NOMO-1 treated with DMSO at 0.1 percent for 48 hours (cell line): Measurements from ENCODE around the gene OSBP2.

Experiments used
- DNase-seq: peaks from one replicate; lab custom pipeline; 2025; ENCODE audit not compliant: unreplicated experiment; lab: John Stamatoyannopoulos, UW

The OSBP2 gene

GRCh38 chr22:30925667-30926066 lies 231.0 kb downstream of the OSBP2 start:
- no peak for DNase-seq

- no peak for DNase-seq
These were observed 232.0 kb downstream of the OSBP2 start for GRCh38 chr22:30926706-30927105.

GRCh38 chr22:30927806-30928205 lies 233.1 kb downstream of the OSBP2 start:
- no peak for DNase-seq

- no peak for DNase-seq
These were observed 233.7 kb downstream of the OSBP2 start for GRCh38 chr22:30928401-30928800.

- no peak for DNase-seq
These were observed 235.6 kb downstream of the OSBP2 start for GRCh38 chr22:30930228-30930627.

- DNase-seq = no peak
These were observed 237.0 kb downstream of the OSBP2 start for GRCh38 chr22:30931541-30932300.

DNA sequence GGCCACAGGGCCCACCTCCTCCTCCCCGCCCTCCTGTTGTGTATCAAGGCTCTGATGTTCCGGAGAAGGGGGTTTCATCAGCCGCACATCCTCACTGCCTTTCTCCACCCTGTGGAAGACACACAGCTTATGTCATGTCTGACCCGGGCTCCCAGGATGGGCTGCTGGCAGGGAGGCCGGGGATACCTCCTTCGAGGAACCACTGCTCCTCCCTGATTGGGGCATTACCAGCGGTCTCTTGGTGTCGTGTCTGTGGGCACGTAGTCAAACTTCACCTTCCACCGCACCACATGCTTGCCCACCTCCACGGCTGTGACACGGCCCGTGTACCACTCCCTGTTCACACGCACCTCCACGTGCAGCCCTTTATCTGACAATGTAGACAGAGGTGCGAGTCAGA lies 238.0 kb downstream of the OSBP2 start:
- DNase-seq = no peak

- DNase-seq = no peak
These were observed 238.8 kb downstream of the OSBP2 start for GRCh38 chr22:30933457-30933856.

DNA sequence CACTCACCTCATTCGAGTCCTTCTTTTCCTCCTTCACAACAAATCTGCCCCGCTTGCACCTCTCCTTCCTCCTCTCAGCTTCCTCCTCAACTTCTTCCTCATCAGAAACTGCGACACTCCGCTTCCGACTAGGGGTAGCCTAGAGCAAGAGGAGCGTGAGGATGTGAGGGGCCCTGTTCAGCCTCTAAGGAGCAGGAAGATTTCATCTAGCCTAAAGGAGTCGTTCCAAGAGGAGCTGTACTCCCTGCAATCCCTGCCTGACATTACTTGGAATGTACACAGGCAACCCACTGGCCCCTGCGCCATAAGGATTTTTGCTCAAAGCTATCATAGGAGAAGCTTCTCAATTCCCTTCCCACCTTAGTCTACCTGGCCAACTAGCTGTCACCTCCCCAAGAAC lies 239.4 kb downstream of the OSBP2 start:
- no peak for DNase-seq

DNA sequence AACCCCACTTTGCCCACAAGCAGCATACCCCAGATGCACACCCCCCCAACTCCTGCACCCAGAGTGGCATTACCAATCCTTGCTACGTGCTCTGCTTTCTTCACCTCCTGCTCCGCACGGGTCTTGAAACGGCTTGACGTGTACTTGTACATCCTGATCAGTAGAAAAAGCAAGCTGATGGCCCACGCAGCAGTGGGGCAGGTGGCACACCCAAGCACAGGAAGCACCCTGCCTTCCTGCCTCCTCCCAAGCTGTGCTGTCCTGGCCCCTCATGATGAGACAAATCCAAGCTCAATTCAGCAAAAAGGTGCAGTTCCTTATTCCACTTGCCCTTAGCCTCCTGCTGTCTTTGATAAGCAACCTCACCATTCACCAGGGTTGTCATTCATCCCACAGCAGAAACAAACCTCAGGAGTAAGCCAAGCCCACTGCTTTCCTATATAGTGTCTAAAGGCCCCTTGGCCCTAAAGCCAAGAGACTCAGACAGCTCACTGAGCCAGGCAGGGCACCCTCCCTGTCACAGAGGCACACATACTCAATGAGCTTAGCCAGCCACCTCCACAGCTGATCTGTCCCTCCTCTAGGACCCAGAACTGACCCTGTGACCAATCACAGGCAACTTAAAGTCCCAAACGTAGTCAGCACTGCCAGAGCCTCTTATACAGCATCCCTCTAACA lies 246.2 kb downstream of the OSBP2 start:
- DNase-seq = no peak

- DNase-seq = no peak
These were observed 246.7 kb downstream of the OSBP2 start for GRCh38 chr22:30941363-30941740.

GRCh38 chr22:30943368-30943767 lies 248.7 kb downstream of the OSBP2 start:
- no peak for DNase-seq

DNA sequence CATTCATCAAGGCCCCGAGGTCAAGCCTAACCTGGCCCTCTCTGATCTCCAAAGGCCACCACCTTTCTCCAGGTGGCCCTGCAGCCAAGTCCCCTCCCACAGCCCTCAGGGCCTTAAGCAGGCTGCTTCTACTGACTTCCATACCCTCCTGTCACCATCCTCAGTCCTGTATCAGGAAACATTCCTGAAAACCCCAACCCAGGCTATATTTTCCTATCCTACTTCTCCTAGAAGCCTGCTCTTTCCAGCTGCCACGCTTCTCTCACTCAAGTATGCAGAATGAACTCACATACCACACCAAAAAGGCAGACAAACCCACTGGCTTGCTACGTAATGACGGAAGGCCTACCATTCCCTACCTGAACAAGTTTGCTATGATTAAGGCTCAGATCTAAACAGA lies 250.3 kb downstream of the OSBP2 start:
- no peak for DNase-seq

DNA sequence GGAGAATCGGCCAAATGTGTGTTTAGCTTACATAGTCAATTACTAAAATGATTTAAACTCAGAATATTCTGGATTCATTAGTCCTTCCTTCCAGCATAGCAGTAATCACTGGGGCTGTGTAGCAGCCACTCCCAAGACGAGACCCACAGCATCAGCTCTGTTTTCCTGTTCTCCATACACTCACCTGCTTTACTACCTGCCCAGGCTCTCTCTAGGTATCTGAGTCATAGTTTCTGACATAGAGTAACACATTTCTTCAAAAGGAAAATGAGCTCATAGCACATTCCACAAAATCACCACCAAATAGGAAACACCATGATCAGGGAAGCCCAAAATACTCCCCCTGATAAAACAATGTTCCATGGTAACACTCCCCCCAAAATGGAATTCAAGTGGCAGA lies 251.0 kb downstream of the OSBP2 start:
- no peak for DNase-seq

- no peak for DNase-seq
These were observed 251.7 kb downstream of the OSBP2 start for GRCh38 chr22:30946354-30946753.

DNA sequence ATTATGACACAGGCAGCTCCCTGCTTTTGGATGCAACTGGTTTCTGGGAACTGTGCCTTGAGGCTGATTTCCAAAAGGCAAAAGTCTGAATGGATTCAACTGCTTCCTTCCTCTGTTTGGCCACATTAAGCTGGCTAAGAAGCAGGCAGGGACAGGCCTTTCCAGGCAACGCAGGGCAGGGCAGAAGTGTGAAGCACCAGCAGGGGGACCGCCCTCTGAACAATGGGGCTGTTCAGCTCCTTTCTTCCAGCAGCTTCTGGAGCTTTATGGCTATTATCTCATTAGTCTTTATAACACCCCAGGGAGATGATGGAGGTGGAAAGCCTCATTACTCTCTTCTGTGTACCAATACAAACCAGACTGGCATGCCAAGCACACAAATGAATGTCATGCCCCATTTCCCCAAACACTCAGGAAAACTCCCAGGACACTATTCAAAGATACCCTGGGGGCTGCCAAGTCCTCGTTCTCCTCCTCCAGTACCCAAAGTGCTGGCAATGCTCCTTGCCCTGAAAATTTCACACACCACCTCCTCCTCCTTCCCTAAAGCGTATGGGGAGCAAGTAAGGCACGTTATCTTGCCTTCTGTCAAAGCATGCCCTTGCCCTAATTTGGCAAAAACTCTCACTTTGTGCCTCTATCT lies 252.6 kb downstream of the OSBP2 start:
- no peak for DNase-seq

DNA sequence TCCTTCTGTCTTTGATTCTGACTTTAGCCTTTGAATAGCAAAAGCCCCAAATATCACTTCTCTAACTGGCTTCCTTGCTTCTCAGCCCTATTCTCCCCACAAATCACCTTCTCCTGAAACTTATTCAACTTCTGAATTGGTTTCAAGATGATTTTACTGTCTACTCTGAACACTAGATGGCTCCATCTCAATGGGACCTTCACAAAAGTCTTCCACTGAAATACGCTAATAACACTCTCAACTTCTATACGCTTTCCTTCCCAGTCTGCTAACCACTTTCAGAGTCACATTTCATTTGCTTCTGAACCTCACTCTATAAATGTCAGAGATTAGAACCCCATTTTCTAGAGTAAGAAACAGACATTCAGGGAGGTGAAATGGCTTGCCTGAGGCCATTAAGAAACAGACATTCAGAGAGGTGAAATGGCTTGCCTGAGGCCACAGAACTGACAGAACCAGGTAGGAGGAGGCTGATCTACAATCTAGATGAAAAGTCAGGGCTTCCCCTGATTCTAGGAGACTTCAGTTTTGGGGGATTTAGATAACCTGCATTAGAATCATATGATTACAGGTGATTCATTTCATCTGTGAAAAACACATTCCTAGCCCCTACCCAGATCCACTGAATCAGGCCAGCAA lies 253.3 kb downstream of the OSBP2 start:
- peak; percentile 48 for DNase-seq

DNA sequence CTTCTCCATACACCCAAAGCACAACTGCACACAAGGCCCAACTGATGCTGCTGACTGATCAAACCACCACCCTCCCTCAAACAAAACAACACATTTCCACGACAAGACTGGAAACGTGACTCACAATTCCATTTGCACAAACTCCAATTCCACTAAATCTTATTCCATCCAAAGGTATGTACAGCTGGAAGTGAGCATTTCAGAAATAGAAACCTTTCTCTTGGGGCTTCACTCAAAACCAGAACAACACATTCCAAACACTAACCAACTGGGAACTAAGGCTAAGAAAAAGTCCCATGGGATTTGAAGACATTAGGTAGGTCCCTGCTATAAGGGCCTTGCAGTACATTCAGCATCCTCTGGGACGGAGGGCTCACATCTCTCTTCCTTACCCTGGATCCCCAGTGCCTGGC lies 254.3 kb downstream of the OSBP2 start:
- DNase-seq = no peak

DNA sequence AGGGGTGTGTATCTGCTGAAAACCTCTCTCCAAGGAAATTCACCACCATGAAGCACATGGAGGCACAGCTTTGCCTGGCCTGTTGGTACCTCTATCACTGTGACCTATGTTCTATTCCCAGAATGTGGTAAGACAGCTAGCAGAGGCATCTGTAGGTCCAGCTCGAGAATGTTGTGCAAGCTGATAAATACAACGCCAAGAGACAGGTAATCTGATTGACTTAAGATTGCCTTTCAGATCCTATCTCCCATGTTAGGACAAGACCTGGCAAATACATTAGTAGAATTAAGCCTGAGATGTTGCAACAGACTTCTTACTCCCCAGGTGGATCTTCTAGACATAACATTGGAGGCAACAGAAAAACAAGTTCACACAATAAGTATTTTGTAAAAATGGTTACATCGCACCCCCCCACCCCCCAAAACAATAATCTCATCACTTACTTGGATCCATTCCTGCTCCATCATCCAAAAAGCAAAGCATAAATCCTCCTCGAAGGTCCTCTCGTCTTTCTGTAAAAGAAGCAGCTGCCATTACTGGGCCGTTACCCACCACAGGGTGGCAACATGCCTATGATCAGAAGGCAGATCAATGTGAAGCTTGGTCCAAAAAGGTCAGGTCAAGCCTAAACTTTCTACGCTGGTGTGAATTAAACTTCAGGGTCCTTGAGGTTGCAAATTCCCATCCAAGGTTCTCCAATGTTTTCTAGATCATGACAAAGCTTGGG lies 255.4 kb downstream of the OSBP2 start:
- DNase-seq = no peak

DNA sequence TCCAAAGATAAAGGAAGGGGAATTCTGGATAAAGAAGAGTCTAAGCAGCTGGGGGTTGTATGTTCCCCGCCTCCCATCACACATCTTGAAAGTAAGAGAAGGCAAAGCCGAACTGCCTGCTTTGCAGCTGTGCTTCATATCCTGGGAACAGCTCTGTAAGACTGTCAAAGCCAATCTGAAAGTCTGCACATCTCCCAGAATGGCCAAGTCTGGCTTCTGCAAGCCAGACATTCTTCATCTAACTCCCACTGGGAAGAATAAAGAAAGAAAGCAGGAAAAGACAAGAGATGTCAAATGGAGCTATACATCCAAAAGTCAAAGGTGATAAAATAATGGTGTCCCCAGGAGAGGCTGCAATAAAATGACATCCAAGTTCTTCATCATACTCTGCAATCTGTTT lies 258.5 kb downstream of the OSBP2 start:
- no peak for DNase-seq

- no peak for DNase-seq
These were observed 260.5 kb downstream of the OSBP2 start for GRCh38 chr22:30955153-30955552.
